Right atrium auricular region (tissue), 2 donors: ENCODE data around the gene EME1. TPM values are rescaled to one million over a fixed set of nuclear protein-coding genes. Genes with fewer than 3 reads are reported as not detected.

Experiments
- DNase-seq: peaks from one replicate; pipeline ENCODE4 v3.0.0-alpha.2; 2019; ENCODE audit warnings: low spot score
- H3K27ac ChIP-seq, 2 donors: fragments of 200-600 bp; sonication (generic); 1 replicate in 1 of 2; 2 replicates in 1 of 2; pipeline ENCODE4 v1.5.1; 2016 to 2019
- H3K27me3 ChIP-seq, 2 donors: fragments of 200-600 bp; sonication (generic); one replicate each; pipeline versions ENCODE4 v1.5.1 to v1.6.0; 2017 to 2019
- H3K36me3 ChIP-seq: fragments of 200-600 bp; sonication (generic); one replicate; pipeline ENCODE4 v1.5.1; 2016
- H3K4me1 ChIP-seq, 2 donors: fragments of 200-600 bp; sonication (generic); one replicate each; pipeline versions ENCODE4 v1.5.1 to v1.6.0; 2017 to 2019
- H3K4me3 ChIP-seq, 2 donors: fragments of 200-600 bp; sonication (generic); 1 replicate in 1 of 2; 2 replicates in 1 of 2; pipeline ENCODE4 v1.5.1; 2017 to 2019; ENCODE audit warnings: mild to moderate bottlenecking in 1 of 2, moderate library complexity in 1 of 2
- H3K9me3 ChIP-seq, 2 donors: fragments of 200-600 bp; sonication (generic); one replicate each; pipeline ENCODE4 v1.5.1; 2019
- CTCF ChIP-seq, 2 donors: fragments of 200-600 bp; sonication (generic); IDR thresholded peaks; one replicate each; pipeline ENCODE4 v1.5.1; 2019; ENCODE audit warnings: antibody characterized with exemption in 2 of 2
- total RNA-seq, 2 donors: library from RNA; depleted of rRNA; stranded (reverse); fragments of >200 nt; gene quantifications; one replicate each; pipeline ENCODE4 v1.1.0, GENCODE V29; 2016

Gene EME1
- total RNA-seq, 2 donors from 2014 or later = 0.33 TPM; not detected in 1

- DNase-seq = no peak
- peaks cover 0 to 14% of the 10 kb centered on the region in 2 donors for H3K4me1 ChIP-seq
- no peaks in the 10 kb centered on the region for H3K27me3 ChIP-seq
- H3K36me3 ChIP-seq = peaks cover 46% of the 10 kb centered on the region
- no peak overlapping the region for H3K27ac ChIP-seq
- H3K4me3 ChIP-seq = no peak overlapping the region
- no peaks in the 10 kb centered on the region for H3K9me3 ChIP-seq
- TF ChIP-seq CTCF (IDR thresholded peaks at IDR 0.05) = no peak
Observed at GRCh38 chr17:50352693-50353599, 20.1 kb upstream of the EME1 start.

GRCh38 chr17:50353600-50354195 lies 19.3 kb upstream of the EME1 start:
- H3K27me3 ChIP-seq = no peaks in the 10 kb centered on the region
- H3K27ac ChIP-seq = no peak overlapping the region
- DNase-seq = no peak
- peaks cover 54% of the 10 kb centered on the region for H3K36me3 ChIP-seq
- peaks cover 0 to 7% of the 10 kb centered on the region in 2 donors for H3K4me1 ChIP-seq
- no peak for TF ChIP-seq CTCF (IDR thresholded peaks at IDR 0.05)
- no peaks in the 10 kb centered on the region for H3K9me3 ChIP-seq
- no peak overlapping the region for H3K4me3 ChIP-seq

GRCh38 chr17:50354198-50354597 lies 18.8 kb upstream of the EME1 start:
- no peak for TF ChIP-seq CTCF (IDR thresholded peaks at IDR 0.05)
- H3K4me1 ChIP-seq = peaks cover 0 to 2% of the 10 kb centered on the region in 2 donors
- H3K27me3 ChIP-seq = no peaks in the 10 kb centered on the region
- no peak for DNase-seq
- no peak overlapping the region for H3K4me3 ChIP-seq
- peaks cover 59% of the 10 kb centered on the region for H3K36me3 ChIP-seq
- no peaks in the 10 kb centered on the region for H3K9me3 ChIP-seq
- H3K27ac ChIP-seq = no peak overlapping the region

- no peak for TF ChIP-seq CTCF (IDR thresholded peaks at IDR 0.05)
- Histone ChIP-seq H3K4me1 (no peaks in the 10 kb centered on the region), H3K27me3 (no peaks in the 10 kb centered on the region), H3K27ac (no peak overlapping the region), H3K9me3 (no peaks in the 10 kb centered on the region), H3K36me3 (peaks cover 62% of the 10 kb centered on the region), H3K4me3 (no peak overlapping the region)
- no peak for DNase-seq
Observed at GRCh38 chr17:50354776-50355175, 18.3 kb upstream of the EME1 start.

GRCh38 chr17:50355336-50355700 lies 17.7 kb upstream of the EME1 start:
- peaks cover 62% of the 10 kb centered on the region for H3K36me3 ChIP-seq
- no peak overlapping the region for H3K4me3 ChIP-seq
- no peak for DNase-seq
- no peak for TF ChIP-seq CTCF (IDR thresholded peaks at IDR 0.05)
- no peaks in the 10 kb centered on the region for H3K4me1 ChIP-seq
- no peak overlapping the region for H3K27ac ChIP-seq
- no peaks in the 10 kb centered on the region for H3K9me3 ChIP-seq
- H3K27me3 ChIP-seq = no peaks in the 10 kb centered on the region
